ENCODE measurements around the gene HDAC8.

The HDAC8 gene

DNA sequence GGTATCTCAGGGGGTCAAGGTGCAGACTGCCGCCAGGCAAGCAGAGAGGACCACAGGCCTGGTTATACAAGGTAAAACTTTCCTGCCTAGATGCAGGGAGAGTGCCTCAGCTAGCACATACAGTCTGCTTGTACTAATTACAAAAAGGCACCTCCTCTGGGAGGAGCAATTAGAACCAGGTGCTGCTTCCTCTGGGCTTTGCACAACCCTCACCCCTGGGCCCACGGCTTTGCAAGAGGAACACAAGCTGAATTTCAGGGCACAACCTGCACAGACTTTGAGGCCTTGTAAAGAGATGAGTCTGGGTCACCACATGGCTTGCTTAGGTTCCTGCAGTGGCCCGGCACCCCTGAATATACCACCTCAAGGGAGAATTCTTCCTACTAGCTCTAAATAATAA, 257.8 kb downstream of the HDAC8 start:
- FAIRE-seq = no peak

GRCh38 chrX:72313707-72314641, 258.7 kb downstream of the HDAC8 start:
- no peak for FAIRE-seq

GRCh38 chrX:72312311-72312940, 260.2 kb downstream of the HDAC8 start:
- FAIRE-seq = no peak

GRCh38 chrX:72309297-72310071, 263.2 kb downstream of the HDAC8 start:
- no peak for FAIRE-seq

DNA sequence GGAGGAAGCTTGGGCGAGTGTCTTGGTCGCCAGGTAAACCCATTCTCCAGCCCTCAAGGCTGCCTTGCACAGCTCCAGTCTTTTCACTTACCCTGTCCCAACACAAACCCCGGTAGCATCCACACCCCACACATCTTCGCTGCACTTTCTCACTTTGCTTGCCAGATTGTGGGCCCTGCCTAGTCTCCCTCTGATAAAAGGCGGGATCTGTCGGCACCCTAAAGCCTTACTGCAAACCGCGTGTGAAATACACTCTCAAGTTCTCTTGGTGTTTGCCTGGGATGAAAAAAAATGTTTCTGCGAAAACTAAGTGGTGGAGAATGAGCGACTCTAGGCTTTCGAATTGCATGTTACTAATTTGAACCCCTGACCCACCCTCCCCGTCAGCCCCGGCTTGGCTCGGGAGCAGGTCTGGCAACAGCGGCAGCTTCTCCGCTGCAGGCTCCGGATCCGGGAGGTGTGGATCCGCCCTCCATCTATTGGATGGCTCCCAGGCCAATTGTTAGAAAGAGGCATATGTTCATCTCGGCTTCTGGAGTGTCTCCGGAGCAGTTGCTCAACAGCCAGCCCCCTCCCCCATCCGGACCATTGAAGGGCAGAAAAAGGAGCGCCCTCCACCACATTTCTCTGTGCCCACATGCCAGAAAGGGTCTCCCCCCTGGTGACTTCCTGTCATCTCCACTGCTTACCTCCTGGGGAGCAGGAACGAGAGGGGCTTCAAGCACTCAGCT, 263.9 kb downstream of the HDAC8 start:
- FAIRE-seq = no peak

GRCh38 chrX:72308209-72308565, 264.5 kb downstream of the HDAC8 start:
- no peak for FAIRE-seq

DNA sequence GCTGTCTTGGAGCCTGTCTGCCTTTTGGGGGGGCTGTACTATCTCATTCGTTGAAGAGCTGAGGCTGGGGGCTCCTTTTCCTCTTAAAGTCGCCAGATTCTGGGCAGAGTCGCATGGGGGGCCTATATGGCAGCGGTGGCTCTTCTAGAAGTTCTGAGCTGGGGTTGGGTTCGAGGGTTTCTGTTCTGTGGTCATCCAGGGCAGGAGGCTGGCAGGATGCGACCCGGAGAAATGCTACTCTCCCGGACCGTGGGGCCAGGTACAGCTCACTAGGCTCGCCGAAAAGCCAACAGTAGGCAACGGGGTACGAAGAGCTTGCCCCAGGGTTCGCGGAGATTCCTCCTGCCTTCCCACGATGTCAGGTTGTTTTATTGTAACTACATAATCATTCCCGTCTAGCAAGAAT, 265.0 kb downstream of the HDAC8 start:
- FAIRE-seq = no peak

DNA sequence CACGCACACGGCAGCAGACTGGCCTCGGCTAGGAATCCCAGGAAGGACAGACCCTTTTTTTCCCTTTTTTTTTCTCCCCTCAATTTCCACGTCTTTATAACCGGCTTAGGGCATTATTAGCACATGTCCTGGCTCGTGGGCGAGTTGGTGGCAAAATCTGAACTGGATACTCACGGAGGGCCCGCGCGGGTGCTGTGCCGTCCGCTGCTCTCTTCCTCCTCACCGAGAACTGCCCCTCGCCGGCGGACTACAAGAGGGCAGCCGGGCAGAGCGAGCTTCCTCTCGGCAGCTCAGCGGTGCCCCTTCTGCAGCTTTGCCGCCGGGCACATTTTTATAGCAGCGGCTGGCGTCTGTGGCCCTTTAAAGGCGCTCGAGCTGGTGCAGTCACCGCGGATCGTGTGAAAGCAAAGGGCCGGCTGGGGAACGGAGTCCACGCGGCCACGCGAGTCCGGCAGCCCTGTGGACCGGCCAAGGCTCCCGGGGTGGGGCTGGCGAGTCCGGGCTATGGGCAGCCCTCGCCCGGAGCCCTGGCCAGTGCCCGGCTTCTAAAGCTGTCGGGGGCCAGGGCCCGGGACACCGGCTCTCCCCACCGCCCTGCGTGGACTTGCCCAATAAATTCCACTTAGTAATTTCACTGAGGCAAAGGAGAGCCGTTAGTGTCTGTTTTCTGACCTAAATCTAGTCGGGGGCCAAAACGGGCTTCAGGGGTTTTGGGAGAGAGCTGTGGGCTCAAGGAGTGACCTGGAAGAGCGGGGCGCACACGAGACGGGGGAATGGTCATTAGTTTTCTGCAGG, 265.6 kb downstream of the HDAC8 start:
- no peak for FAIRE-seq

GRCh38 chrX:72306085-72306801, 266.4 kb downstream of the HDAC8 start:
- no peak for FAIRE-seq

DNA sequence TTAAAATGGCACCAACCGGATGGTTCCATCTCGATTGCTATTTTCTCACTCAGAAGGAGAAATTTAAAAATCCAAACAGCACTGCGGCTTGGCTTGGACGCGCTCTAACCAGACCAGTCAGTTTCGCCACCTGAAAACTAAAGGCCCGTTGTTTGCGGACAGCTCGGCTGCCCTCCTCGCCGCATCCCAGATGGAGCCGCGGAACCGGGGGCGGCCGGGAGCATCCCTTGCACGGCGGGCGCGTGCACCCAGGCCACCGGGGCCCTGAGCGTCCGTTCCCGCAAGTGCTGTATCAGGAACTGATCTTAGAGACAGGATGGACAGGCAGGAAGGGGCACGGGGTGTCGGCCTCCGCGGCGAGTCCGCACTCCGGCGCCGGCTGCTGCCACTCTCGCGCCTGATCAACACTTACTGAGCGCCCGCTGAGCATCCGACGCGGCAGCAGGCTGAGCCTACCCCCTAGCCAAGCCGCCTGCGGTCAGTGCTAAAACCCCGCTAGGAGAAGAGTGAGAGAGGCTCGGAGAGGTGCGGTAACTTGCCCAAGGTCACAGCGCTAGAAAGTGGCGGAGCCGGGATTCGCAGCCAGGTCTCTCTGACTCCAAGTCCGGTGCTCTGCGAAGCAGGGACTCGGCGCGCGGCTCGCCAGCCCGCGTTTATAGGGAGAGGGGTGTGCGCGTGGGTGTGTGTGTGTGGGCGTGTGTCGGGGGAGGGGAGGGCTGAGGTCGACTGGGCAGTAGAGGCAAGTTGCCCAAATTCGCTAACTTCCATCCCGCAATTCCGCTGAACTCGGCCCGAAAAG, 267.2 kb downstream of the HDAC8 start, which contains the start of gene CITED1:
Gene CITED1 (minus strand): TSS at position 629 of the 799 bp plus-strand sequence. CDS start 3,045 bp downstream, outside the sequence.
- FAIRE-seq = no peak

GRCh38 chrX:72304877-72305276, 267.8 kb downstream of the HDAC8 start:
- FAIRE-seq = no peak

GRCh38 chrX:72301781-72302180, 270.9 kb downstream of the HDAC8 start:
- no peak for FAIRE-seq

GRCh38 chrX:72299891-72300630, 272.6 kb downstream of the HDAC8 start:
- FAIRE-seq = no peak

- no peak for FAIRE-seq
Observed at GRCh38 chrX:72297953-72298730, 274.5 kb downstream of the HDAC8 start.

- peak; percentile 48 for FAIRE-seq
Observed at GRCh38 chrX:72296991-72297390, 275.7 kb downstream of the HDAC8 start.

GRCh38 chrX:72295745-72296144, 276.9 kb downstream of the HDAC8 start:
- no peak for FAIRE-seq

- FAIRE-seq = no peak
Observed at GRCh38 chrX:72294497-72294896, 278.1 kb downstream of the HDAC8 start.

- FAIRE-seq = no peak
Observed at GRCh38 chrX:72282302-72282701, 290.3 kb downstream of the HDAC8 start.
